ENCODE measurements around the gene C1QL4. TPM values are rescaled to one million over a fixed set of nuclear protein-coding genes. Genes with fewer than 3 reads are reported as not detected.

C1QL4 gene
- total and polyA plus RNA-seq, 9 of the 15 experiments (the other 6 are each of a cell fraction or from before 2014, with no cell fraction given) = 0.08 to 2.1 (median 0.31) TPM

DNA sequence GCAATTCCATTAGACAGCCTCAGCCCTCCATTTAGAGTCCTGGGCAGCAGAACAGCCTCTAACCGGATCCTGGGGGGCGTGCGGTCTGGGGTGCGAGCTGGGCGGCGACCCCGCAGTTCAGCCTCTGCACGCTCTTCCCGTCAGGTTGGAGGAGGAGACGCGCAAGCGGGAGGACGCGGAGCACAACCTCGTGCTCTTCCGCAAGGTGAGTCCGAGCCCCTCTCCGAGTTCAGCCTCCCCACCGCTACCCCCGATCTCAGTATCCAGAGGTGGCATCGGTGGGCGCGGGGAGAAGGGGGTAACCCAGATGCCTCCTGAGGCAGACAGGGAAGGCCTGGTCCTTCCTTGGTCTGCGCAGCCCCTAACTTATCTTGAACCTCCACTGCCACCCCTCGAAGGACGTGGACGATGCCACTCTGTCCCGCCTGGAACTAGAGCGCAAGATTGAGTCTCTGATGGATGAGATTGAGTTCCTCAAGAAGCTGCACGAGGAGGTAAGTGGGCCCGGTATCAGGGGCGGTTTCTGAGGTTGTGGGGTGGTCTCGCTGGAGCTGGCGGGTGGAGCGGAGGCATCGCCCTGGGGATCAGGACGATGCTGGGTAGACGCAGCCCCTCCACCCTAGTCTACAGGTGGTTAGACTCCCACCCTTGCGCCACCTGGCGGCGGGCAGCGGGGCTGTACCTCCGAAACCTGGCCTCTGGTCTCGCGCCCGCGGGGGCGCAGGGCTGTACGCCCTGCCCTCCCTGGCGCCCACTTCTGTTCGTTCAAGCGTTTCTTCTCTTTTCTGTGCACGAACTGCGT lies 40.8 kb downstream of the C1QL4 start:
- Histone ChIP-seq H3K4me1 (replicated peaks in 1 of 2; ENCODE audit: control insufficient read depth in 2 of 2, insufficient read depth in 2 of 2, low read length in 2 of 2) (peaks cover 11 to 56% of the 10 kb centered on the region in 2 experiments; a peak in 4 of 5 replicates), H4K20me1 (replicated peaks; ENCODE audit: control insufficient read depth, insufficient read depth, low read length) (no peaks in the 10 kb centered on the region), H3K27ac (ENCODE audit: extremely low read depth, low read depth, low read length) (no peak overlapping the region), H3K79me2 (ENCODE audit: control insufficient read depth, insufficient read depth, low read length) (no peaks in the 10 kb centered on the region), H3K4me3 (peak overlapping the region; percentile 43), H3K9ac (ENCODE audit: insufficient read depth in 1 of 2, low read depth in 2 of 2, low read length in 2 of 2) (peak overlapping the region; percentile 16 to 89; a peak in 3 of 4 replicates), H3K9me1 (ENCODE audit: control insufficient read depth, insufficient read depth, low read length) (peaks cover 10% of the 10 kb centered on the region), H3K27me3 (ENCODE audit: control insufficient read depth in 2 of 2, insufficient read depth in 2 of 2, low read length in 2 of 2) (no peaks in the 10 kb centered on the region), H3K9me3 (replicated peaks; ENCODE audit: control insufficient read depth, insufficient read depth, low read depth, low read length) (no peaks in the 10 kb centered on the region), H2AFZ (ENCODE audit: low read depth, low read length) (peak overlapping the region; percentile 92), H3K36me3 (ENCODE audit: control insufficient read depth, insufficient read depth, low read length) (no peaks in the 10 kb centered on the region), H3K4me2 (ENCODE audit: insufficient read depth, low read length) (peak overlapping the region; percentile 85)
- BruUV-seq (replicated peaks) = TSS peak; percentile 59
- intact Hi-C loops (cut with micrococcal nuclease) = no loop called here
- FAIRE-seq (no peak), ATAC-seq (peak; percentile 89), DNase-seq (ENCODE audit: extremely low read depth in 1 of 4, low spot score in 3 of 4) (peak; percentile 79 to 94 (median 90))
- in situ Hi-C loops (cut with MboI) = no loop called here
- CTCF ChIA-PET (ENCODE audit: low intra/inter-chr PET ratio) = no interaction called here
- 38% methylated on average over 42 of the region's 54 CpGs for WGBS (ENCODE audit: insufficient coverage, low coverage, missing lambda C conversion rate)
- POLR2A ChIA-PET = interaction anchor here (0.6 to 2.9 kb wide), 12 partner anchors 8 to 198 kb away, joined by 3 to 10 read pairs (median 4); partner anchors contain the start of genes DNAJC22 and TROAP
- TF ChIP-seq POLR2H (tag; IDR thresholded peaks at IDR 0.05; ENCODE audit: low read depth) = no peak
- no peak for TF ChIP-seq HOXB6 (CRISPR knock-in tag; IDR thresholded peaks at IDR 0.05; ENCODE audit: borderline replicate concordance)
- TF ChIP-seq RAD21 (CRISPR knock-in tag; conservative IDR thresholded peaks at IDR 0.05 in 1 of 2, IDR thresholded peaks at IDR 0.05 in 1 of 2) = peak in 1 of 2 experiments; percentile 49; a peak in 2 of 4 replicates
- peak; percentile 92; the same call in 1 of the 2 replicates for TF ChIP-seq CTBP1 (IDR thresholded peaks at IDR 0.05; ENCODE audit: borderline replicate concordance)
- TF ChIP-seq SNRNP70 (optimal IDR thresholded peaks at IDR 0.05; ENCODE audit: low read depth, low read length) = no peak
- TF ChIP-seq FOXP1 (CRISPR knock-in tag; IDR thresholded peaks at IDR 0.05) = no peak
- 0 out of 2 replicates have a peak, but pooled peaks have one; percentile 15 for TF ChIP-seq JUND (IDR thresholded peaks at IDR 0.05; ENCODE audit: borderline replicate concordance, low read depth, low read length)
- TF ChIP-seq JUND (tag; IDR thresholded peaks at IDR 0.05; ENCODE audit: borderline replicate concordance, low read depth, low read length) = no peak; the same call in 2 of the 3 replicates
- TF ChIP-seq DMBX1 (CRISPR knock-in tag; IDR thresholded peaks at IDR 0.05; ENCODE audit: borderline replicate concordance) = no peak
- TF ChIP-seq ZNF79 (CRISPR knock-in tag; IDR thresholded peaks at IDR 0.05; ENCODE audit: low read depth) = no peak
- TF ChIP-seq RBFOX2 (IDR thresholded peaks at IDR 0.05; ENCODE audit: low read depth, low read length) = no peak
- 0 out of 4 replicates have a peak, but pooled peaks of 1 of the 2 experiments have one; percentile 9 for TF ChIP-seq FOXK2 (conservative IDR thresholded peaks at IDR 0.05 in 1 of 2, IDR thresholded peaks at IDR 0.05 in 1 of 2; ENCODE audit: low read depth in 2 of 2)
- TF ChIP-seq, protein P1, sequence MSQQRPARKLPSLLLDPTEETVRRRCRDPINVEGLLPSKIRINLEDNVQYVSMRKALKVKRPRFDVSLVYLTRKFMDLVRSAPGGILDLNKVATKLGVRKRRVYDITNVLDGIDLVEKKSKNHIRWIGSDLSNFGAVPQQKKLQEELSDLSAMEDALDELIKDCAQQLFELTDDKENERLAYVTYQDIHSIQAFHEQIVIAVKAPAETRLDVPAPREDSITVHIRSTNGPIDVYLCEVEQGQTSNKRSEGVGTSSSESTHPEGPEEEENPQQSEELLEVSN (IDR thresholded peaks at IDR 0.05; ENCODE audit: borderline replicate concordance in 1 of 2, extremely low read depth in 1 of 2, insufficient read depth in 1 of 2, insufficient read length in 1 of 2, low read depth in 1 of 2, low read length in 1 of 2, poor library complexity in 1 of 2, severe bottlenecking in 1 of 2) = peak in 1 of 2 experiments; percentile 24
- TF ChIP-seq, protein P2, sequence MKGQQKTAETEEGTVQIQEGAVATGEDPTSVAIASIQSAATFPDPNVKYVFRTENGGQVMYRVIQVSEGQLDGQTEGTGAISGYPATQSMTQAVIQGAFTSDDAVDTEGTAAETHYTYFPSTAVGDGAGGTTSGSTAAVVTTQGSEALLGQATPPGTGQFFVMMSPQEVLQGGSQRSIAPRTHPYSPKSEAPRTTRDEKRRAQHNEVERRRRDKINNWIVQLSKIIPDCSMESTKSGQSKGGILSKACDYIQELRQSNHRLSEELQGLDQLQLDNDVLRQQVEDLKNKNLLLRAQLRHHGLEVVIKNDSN (CRISPR knock-in tag; IDR thresholded peaks at IDR 0.05) = 0 out of 2 replicates have a peak, but pooled peaks have one; percentile 10
- no peak for TF ChIP-seq NCOA2 (IDR thresholded peaks at IDR 0.05; ENCODE audit: partially characterized antibody in 2 of 2)
- no peak for TF ChIP-seq ZSCAN32 (CRISPR knock-in tag; IDR thresholded peaks at IDR 0.05)
- no peak for TF ChIP-seq ZNF668 (CRISPR knock-in tag; IDR thresholded peaks at IDR 0.05)
- TF ChIP-seq, protein P3, sequence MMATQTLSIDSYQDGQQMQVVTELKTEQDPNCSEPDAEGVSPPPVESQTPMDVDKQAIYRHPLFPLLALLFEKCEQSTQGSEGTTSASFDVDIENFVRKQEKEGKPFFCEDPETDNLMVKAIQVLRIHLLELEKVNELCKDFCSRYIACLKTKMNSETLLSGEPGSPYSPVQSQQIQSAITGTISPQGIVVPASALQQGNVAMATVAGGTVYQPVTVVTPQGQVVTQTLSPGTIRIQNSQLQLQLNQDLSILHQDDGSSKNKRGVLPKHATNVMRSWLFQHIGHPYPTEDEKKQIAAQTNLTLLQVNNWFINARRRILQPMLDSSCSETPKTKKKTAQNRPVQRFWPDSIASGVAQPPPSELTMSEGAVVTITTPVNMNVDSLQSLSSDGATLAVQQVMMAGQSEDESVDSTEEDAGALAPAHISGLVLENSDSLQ (IDR thresholded peaks at IDR 0.05) = no peak

Measured in K562 (cell line).